AG04449 (cell line): ENCODE measurements around the gene LRRC4C.

Source experiments
- CTCF ChIA-PET: fragments of 350-600 bp; formaldehyde crosslinking; extraction: SDS; loops from one replicate; lab custom pipeline; 2021; ENCODE audit warnings: antibody characterized with exemption; lab: Yijun Ruan, JAX
- POLR2A ChIA-PET: fragments of 400-600, 350-600 bp; formaldehyde crosslinking; extraction: SDS; loops from one replicate; lab custom pipeline; 2020; ENCODE audit warnings: antibody characterized with exemption, inconsistent platforms; lab: Yijun Ruan, JAX
- DNase-seq: peaks from one replicate; pipeline ENCODE4 v3.0.0-alpha.2; 2010; ENCODE audit warnings: low read depth, low spot score
- H3K4me3 ChIP-seq: 2 replicates; pipeline ENCODE4 v1.5.1; 2011; ENCODE audit warnings: low read depth, mild to moderate bottlenecking, control low read depth, low read length
- TF ChIP-seq, protein P1 (sequence below): IDR thresholded peaks from one replicate; pipeline ENCODE4 v1.5.1; 2011; ENCODE audit warnings: mild to moderate bottlenecking, moderate library complexity, low read length, control low read depth, inconsistent platforms; ENCODE audit not compliant: insufficient read depth; ENCODE audit errors: missing control alignments

LRRC4C gene

DNA sequence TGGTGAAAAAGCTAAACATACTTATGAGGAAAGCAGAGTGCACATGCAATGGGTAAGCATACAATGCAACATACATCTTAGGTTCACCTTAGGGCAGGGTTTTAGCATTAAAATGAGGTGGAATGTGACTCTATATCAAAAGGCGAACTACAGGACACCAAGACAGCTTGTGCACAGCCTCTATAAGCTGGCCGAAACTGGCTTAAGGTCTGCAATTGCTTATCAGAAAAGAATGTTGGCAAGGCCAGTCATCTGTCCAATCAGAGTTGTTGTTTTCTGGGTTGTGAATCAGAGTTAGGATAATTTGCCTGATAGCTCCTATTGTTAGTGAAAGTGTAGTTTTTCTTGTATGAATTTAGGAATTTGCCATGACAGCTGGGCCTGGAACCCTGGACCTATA is 76.5 kb downstream of the LRRC4C start:
- no peak for DNase-seq
- ChIA-PET CTCF (no interaction called here), POLR2A (no interaction called here)
- TF ChIP-seq, protein P1, sequence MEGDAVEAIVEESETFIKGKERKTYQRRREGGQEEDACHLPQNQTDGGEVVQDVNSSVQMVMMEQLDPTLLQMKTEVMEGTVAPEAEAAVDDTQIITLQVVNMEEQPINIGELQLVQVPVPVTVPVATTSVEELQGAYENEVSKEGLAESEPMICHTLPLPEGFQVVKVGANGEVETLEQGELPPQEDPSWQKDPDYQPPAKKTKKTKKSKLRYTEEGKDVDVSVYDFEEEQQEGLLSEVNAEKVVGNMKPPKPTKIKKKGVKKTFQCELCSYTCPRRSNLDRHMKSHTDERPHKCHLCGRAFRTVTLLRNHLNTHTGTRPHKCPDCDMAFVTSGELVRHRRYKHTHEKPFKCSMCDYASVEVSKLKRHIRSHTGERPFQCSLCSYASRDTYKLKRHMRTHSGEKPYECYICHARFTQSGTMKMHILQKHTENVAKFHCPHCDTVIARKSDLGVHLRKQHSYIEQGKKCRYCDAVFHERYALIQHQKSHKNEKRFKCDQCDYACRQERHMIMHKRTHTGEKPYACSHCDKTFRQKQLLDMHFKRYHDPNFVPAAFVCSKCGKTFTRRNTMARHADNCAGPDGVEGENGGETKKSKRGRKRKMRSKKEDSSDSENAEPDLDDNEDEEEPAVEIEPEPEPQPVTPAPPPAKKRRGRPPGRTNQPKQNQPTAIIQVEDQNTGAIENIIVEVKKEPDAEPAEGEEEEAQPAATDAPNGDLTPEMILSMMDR, result no peak
- no peak overlapping the region for H3K4me3 ChIP-seq

DNA sequence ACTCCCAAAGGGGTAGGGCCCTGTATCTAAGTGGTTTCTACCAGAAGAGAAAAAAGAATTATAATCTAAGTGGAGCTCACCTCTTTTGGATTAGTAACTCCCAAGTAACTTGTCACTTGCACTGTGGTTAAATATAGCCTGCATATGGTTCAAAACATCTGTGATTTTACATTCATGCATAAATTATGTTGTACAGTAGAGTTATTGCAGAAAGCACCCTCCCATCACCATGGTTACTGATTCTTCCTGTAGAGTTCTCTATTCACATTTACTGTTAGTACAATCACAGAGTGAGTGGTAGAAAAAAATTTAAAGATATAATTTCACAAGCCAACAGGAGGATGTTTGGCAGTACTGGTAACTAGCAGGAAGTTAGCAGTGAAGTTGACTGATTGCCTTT is 80.4 kb downstream of the LRRC4C start:
- CTCF ChIA-PET, result no interaction called here
- no peak for DNase-seq
- POLR2A ChIA-PET, result no interaction called here
- no peak overlapping the region for H3K4me3 ChIP-seq
- TF ChIP-seq, protein P1, result no peak

DNA sequence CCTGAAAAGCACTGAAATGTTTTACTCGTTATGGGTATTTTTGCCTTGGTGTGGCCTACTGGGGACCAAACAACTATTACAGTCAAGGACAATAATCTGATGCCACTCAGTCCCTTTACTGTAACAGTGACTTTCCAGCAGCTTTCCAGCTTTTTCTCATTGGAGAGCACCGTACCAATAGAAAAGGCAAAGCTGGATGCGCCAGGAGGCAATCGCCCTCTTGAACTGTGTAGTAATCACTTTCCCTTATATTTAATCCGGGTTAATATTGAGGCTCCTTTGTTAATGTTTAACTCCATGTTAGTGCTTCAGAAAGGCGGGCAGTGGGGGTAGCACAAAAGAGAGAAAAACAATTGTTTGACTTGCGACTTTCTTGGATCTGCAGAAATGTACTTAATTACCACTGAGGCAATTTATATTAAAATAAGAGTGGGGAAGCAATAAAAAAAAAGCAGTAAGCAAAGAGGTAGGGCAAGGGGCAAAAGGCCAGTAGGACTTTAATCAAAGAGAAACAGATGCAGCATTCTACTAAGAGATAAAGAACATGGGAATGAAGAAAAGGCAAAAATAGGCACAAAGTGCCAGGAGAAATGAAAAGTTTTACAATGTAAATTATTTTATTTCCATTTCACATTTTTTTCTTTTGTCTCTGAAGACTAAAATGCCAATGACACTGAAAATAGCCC is 81.6 kb downstream of the LRRC4C start:
- CTCF ChIA-PET, result no interaction called here
- TF ChIP-seq, protein P1, result no peak
- H3K4me3 ChIP-seq, result no peak overlapping the region
- DNase-seq, result no peak
- POLR2A ChIA-PET, result no interaction called here

DNA sequence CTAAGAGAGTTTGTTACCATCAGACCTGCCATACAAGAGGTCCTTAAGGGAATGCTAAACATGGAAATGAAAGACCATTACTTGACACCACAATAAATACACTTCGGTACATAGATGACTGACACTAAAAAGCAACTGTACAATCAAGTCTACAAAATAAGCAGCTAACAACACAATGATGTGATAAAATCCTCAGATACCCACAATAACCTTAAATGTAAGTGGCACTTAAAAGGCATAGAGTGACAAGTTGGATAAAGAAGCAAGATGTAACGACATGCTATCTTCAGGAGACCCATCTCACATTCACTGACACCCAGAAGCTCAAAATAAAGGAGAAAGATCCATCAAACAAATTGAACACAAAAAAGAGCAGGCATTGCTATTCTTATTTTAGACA is 107.6 kb downstream of the LRRC4C start:
- POLR2A ChIA-PET, result no interaction called here

DNA sequence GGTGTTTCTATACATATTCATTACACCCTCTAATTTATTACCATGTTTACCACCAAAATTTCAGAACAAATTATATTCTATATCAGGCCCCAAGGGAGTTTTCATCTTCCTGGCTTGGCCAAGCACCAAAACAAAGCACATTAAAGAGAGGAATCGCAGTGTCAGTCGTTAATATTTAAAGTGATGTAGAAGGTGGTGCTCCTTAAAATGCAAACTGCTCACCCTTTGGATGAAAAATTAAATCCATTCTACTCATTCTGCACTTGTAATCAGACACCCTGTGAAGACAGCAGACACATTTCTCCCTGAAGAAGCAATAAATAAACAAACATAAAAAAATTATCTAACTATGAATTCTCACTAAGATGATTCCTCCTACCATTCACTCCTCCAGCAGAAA is 113.4 kb downstream of the LRRC4C start:
- no peak for DNase-seq
- ChIA-PET CTCF (no interaction called here), POLR2A (no interaction called here)
- TF ChIP-seq, protein P1, result no peak
- no peak overlapping the region for H3K4me3 ChIP-seq

More for the DNA sequence above, 107.6 kb downstream of the LRRC4C start:
- CTCF ChIA-PET, result no interaction called here
- TF ChIP-seq, protein P1, result no peak
- H3K4me3 ChIP-seq, result no peak overlapping the region
- DNase-seq, result no peak

DNA sequence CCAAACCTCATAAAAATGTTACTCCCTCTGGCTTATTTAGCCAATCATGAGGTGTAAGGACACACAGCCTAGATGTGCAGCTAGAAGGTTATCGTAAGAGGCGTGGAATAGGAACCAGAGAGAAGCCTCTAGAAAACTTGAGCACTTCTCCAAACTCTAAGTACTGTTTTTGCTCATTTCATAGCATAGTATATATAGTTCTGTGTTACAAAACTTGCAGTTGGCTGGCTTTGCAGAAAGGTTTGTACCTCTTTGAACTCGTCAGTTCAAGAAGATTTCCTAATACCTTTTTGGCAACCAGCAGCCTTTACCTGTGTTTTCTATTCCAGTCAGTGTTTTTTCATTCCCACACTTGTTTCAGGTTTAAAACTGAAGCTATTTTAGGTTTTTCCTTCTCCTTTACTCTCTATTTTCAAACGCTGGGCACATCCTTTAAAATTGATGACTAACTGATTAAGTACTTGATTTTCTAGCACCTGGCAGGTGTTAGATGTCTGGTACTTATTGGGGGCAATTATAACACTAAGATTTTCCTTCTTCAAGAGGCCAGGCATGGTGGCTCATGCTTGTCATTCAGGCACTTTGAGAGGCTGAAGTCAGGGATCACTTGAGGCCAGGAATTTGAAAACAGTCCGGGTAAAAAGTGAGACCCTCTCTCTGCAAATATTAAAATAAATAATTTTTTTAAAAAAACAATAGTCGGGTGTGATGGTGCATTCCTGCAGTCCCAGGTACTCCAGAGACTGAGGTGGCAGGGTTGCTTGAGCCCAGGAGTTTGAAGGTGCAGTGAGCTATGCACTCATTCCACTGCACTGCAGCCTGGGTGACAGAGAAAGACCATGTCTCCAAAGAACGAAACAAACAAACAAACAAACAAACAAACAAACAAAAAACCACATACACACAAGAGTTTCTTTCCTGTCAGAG is 125.2 kb downstream of the LRRC4C start:
- TF ChIP-seq, protein P1, result no peak
- no peak overlapping the region for H3K4me3 ChIP-seq
- DNase-seq, result no peak
- ChIA-PET POLR2A (no interaction called here), CTCF (no interaction called here)
